GM10266 (cell line): ENCODE results near the gene TATDN2.

Source experiments
- DNase-seq: peaks from one replicate; pipeline ENCODE4 v3.0.0; 2012; ENCODE audit errors: extremely low spot score
- TF ChIP-seq, protein P1 (sequence below): IDR thresholded peaks from 2 replicates; pipeline ENCODE4 v1.5.1; 2012; ENCODE audit warnings: mild to moderate bottlenecking, low read depth; ENCODE audit not compliant: control insufficient read depth, insufficient read depth; ENCODE audit errors: missing control alignments

Gene TATDN2

DNA sequence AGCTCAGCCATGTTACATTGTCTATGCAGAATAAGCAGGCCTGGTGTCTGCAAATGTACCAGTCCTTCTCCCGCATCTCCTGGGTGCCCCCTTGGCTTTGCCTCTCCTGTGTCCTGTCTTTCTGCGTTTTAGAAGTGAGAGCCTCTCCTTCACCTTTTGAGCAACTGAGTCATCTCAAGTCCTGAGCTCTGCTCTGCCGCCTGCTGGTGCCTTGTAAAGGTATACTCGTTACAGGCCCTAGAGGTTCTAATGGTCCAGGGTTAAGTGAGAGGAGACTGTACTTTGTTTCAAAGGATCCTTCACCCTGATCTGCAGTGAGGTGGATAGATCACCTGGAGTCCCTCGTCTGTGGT lies 31.9 kb downstream of the TATDN2 start:
- DNase-seq = no peak
- TF ChIP-seq, protein P1, sequence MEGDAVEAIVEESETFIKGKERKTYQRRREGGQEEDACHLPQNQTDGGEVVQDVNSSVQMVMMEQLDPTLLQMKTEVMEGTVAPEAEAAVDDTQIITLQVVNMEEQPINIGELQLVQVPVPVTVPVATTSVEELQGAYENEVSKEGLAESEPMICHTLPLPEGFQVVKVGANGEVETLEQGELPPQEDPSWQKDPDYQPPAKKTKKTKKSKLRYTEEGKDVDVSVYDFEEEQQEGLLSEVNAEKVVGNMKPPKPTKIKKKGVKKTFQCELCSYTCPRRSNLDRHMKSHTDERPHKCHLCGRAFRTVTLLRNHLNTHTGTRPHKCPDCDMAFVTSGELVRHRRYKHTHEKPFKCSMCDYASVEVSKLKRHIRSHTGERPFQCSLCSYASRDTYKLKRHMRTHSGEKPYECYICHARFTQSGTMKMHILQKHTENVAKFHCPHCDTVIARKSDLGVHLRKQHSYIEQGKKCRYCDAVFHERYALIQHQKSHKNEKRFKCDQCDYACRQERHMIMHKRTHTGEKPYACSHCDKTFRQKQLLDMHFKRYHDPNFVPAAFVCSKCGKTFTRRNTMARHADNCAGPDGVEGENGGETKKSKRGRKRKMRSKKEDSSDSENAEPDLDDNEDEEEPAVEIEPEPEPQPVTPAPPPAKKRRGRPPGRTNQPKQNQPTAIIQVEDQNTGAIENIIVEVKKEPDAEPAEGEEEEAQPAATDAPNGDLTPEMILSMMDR = no peak

DNA sequence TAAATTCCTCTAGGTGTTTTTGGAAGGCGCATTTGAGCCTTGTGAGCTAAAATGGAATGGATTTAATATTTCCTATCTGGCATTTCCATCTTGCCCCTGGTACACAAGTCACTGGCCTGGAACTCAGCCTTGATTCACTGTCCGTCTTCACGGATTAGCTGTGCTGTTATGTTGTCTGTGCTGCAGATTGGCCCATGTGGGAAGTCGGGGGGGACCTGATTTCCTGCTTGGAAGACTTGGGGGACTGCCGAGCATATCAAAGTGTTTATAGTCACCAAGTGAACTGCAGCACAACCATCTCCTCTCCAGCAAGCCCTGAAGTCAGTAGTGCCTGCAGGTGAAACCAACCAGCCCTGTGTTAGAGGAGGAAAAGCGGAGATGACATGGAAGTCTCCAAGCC lies 32.3 kb downstream of the TATDN2 start:
- DNase-seq = no peak
- TF ChIP-seq, protein P1 = no peak

DNA sequence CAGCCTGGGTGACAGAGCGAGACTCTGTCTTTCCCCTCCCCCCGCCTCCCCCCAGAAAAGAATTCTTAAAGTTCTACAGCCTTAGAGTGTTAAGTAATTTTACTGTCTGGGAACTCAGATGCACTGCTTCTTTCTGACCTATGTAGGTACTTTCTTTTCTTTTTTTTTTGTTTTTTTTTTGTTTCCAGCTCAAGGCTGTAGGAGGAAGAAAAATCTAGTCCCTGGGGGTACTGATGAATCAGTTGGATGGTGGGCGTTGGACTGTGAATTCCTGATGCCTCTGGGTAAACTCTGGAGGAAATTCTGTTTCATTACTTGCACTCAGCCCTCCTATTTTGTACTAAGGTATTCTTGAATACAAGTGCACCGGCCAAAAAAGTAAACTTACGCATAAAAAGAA lies 33.7 kb downstream of the TATDN2 start:
- TF ChIP-seq, protein P1 = no peak
- DNase-seq = no peak

DNA sequence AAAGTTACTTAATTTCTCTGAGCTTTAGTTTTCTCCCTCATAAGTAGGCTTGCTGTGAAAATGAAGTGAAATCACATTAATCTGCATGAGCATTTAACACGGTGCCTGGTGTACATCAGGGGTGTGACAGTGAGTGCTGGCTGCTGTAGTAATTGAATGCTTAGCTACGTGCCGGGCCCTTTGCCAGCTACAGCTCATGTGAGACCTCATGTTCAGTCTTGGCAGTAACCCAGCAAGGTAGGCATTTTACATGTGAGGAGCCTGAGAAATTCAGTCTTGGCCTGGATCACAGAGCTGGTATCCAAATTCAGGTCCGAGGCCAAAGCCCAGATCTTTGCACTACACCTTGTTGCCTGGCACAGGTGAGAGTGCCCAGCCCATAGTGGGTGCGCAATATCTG lies 35.4 kb downstream of the TATDN2 start:
- TF ChIP-seq, protein P1 = no peak
- DNase-seq = no peak

DNA sequence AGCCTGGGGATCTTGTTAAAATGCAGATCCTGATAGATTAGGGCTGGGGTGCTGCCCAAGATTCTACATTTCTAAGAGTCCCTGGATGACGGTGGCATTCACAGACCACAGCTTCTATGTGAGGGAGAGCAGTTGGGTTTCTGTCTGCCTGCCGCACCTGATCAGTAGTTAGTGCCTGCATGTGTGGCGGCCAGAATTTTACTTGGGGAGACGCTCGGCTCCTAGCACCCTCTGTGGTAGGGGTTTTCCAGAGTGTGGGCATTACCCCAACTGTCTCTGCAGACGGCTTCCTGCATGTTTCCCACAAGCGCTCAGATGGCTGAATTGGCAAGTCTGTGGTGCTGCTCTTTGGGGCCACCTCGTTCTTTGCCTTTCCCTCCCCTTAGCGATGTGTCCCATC lies 36.2 kb downstream of the TATDN2 start:
- no peak for DNase-seq
- TF ChIP-seq, protein P1 = no peak

DNA sequence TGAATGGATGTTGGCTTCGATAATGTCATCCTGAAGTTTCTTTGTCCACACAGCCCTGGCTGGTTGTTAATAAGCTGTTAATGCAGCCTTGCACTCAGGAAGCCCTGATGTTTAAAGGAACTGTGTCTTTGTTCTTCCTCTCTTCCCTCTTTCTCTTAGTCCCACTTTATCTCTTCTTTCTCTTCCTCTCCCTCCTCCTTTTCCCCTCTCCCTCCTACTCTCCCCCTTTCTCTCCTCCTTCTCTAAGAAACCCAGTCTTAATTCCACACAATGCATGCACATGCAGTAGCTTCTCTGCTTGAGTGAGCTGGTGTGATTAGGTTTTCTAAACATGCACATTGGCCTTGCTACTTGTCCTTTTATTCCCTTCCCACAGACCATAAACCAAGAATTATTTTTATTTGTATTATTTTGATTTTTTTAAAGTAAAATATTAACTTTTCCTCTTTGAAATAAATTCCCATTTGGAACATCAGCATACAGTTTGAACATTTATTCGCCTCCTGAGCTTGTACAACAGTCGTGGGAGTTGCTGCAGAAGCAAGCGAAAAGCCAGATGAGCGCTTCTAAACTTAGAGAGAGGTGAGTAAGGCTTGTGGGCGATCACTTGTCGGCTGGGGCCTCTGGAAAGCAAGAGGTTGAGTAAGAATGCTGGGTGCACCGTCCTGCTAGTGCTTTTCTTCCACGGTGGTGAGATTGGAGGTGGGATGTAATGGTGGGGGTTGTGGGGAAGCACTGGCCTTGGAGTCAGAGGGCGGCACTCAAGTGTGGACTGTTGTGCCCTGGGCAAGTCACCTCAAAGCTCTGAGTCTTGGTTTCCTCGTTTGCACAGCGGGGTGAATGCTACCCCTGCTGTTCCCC lies 37.2 kb downstream of the TATDN2 start:
- TF ChIP-seq, protein P1 = no peak
- no peak for DNase-seq

DNA sequence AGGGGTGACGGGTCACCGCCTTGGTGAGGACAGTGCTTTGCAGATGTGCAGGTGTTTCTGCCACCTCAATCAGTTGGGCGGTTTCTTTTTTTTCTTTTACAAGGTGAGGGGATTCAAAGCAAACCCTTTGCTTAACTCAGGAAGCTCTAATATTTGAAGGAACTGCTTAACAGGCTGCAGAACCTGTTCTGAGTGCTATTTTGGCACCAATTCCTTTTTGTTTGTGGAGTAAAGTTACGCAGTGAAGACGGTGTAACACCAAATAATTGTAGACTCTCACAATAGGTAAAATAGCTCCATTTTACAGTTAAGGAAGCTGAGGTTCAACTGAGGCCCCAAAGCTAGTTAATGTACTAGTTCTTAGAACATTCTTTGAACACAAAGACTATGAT lies 37.9 kb downstream of the TATDN2 start:
- TF ChIP-seq, protein P1 = no peak
- DNase-seq = no peak
